Glutamatergic neuron (in vitro differentiated cells): ENCODE data around the gene DPAGT1. TPM values are rescaled to one million over a fixed set of nuclear protein-coding genes. Genes with fewer than 3 reads are reported as not detected.

ENCODE experiments used
- DNase-seq: peaks from one replicate; pipeline ENCODE4 v3.0.0; 2022
- H3K27ac Mint-ChIP-seq: one replicate; pipeline ENCODE4 v1.8.0; 2020; ENCODE audit warnings: mild to moderate bottlenecking, mixed read lengths, inconsistent platforms; ENCODE audit not compliant: unreplicated experiment
- H3K27me3 Mint-ChIP-seq: one replicate; pipeline ENCODE4 v1.8.0; 2020; ENCODE audit warnings: mild to moderate bottlenecking, moderate library complexity, mixed read lengths, inconsistent platforms; ENCODE audit not compliant: unreplicated experiment
- H3K36me3 Mint-ChIP-seq: one replicate; pipeline ENCODE4 v1.8.0; 2020; ENCODE audit warnings: mild to moderate bottlenecking, mixed read lengths, inconsistent platforms; ENCODE audit not compliant: unreplicated experiment
- H3K4me1 Mint-ChIP-seq: one replicate; pipeline ENCODE4 v1.8.0; 2020; ENCODE audit warnings: mild to moderate bottlenecking, low read depth, mixed read lengths, inconsistent platforms; ENCODE audit not compliant: unreplicated experiment
- H3K4me3 Mint-ChIP-seq: one replicate; pipeline ENCODE4 v1.8.0; 2020; ENCODE audit warnings: mild to moderate bottlenecking, mixed read lengths, inconsistent platforms; ENCODE audit not compliant: unreplicated experiment
- H3K9me3 Mint-ChIP-seq: one replicate; pipeline ENCODE4 v1.8.0; 2020; ENCODE audit warnings: mild to moderate bottlenecking, moderate library complexity, mixed read lengths, inconsistent platforms; ENCODE audit not compliant: unreplicated experiment
- total RNA-seq: library from RNA; stranded (reverse); fragmentation: NEBNext Ultra II Directional; extraction: Animal tissue kit (Norgen Biotek cat#: 25700); gene quantifications from one replicate; pipeline ENCODE4 v1.2.1, GENCODE V29; 2021; ENCODE audit not compliant: unreplicated experiment
- TF ChIP-seq, protein P1 (sequence below): fragments of 200-600 bp; sonication (generic); IDR thresholded peaks from one replicate; pipeline ENCODE4 v1.5.0; 2021; ENCODE audit not compliant: partially characterized antibody, unreplicated experiment

The DPAGT1 gene
- total RNA-seq, 1 donor from 2014 or later = 36.1 TPM

DNA sequence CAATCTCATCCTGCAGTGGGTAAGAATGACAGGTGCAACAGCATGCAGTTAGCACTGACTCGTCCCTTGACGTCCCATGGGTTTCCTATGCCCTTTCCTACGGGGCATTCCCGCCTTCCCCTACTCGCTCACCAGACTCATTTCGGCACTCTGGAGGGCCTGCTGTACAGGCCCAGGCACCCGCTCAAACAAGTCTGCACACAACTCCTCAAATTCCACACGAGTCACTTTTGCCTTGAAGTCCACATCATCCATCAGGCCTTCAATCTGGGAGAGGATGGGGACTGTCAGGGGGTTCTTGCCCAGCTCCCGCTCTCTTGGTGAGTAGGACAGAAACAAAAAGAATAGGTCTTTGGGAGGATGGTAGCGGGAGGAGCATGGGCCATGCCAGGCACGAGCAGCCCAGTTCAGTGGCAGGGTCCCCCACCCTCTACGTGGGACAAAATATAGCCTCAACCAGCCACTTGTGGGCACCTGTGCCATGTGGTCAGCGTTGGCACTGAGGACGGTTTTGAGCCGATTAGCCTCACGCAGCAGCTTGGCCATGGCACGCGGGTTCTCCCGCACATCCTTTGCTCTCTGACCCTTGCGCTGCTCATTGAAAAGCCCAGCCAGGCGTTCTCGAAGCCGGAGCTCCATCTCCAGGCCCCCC lies 49.4 kb downstream of the DPAGT1 start:
- Mint-ChIP-seq H3K4me3 (no peak overlapping the region), H3K36me3 (peaks cover 4% of the 10 kb centered on the region), H3K27ac (no peak overlapping the region), H3K4me1 (peaks cover 7% of the 10 kb centered on the region), H3K27me3 (peaks cover 3% of the 10 kb centered on the region), H3K9me3 (peaks cover 9% of the 10 kb centered on the region)
- TF ChIP-seq, protein P1, sequence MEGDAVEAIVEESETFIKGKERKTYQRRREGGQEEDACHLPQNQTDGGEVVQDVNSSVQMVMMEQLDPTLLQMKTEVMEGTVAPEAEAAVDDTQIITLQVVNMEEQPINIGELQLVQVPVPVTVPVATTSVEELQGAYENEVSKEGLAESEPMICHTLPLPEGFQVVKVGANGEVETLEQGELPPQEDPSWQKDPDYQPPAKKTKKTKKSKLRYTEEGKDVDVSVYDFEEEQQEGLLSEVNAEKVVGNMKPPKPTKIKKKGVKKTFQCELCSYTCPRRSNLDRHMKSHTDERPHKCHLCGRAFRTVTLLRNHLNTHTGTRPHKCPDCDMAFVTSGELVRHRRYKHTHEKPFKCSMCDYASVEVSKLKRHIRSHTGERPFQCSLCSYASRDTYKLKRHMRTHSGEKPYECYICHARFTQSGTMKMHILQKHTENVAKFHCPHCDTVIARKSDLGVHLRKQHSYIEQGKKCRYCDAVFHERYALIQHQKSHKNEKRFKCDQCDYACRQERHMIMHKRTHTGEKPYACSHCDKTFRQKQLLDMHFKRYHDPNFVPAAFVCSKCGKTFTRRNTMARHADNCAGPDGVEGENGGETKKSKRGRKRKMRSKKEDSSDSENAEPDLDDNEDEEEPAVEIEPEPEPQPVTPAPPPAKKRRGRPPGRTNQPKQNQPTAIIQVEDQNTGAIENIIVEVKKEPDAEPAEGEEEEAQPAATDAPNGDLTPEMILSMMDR = no peak
- no peak for DNase-seq

DNA sequence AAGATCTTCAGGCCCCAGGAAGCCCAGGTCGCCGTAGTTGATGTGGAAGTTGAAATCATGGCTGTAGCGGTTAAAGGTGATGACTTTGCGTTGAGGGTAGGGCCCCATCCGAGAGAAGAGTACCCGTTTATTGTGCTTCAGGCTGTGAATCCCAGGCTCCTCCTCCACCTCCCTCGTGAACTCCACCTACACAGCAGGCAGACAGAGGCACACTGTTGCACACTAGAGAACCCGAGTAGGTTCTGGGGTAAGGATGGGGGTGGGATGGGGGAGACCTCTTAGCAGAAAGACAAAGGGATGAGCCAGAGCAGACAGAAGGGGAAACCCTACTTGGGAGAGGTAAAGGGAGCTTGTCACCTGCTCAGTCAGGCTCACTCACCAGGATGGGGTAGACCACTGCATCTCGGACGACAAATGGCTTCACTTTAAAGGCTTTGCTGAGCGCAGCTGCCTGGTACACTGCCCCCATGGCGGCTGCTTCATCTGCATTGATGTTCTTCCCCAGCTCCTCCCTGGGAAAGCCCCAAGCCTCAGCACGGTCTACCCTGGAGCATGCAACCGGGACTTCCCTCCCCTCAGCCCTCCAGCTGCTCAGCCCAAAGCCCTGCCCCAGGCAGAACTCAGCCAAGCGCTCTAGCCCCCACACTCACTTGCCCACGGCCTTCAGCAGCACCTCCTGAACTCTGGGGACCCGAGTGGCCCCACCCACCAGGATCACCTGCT lies 50.1 kb downstream of the DPAGT1 start:
- DNase-seq = no peak
- H3K4me3 Mint-ChIP-seq = no peak overlapping the region
- H3K4me1 Mint-ChIP-seq = peaks cover 7% of the 10 kb centered on the region
- peaks cover 4% of the 10 kb centered on the region for H3K36me3 Mint-ChIP-seq
- TF ChIP-seq, protein P1 = no peak
- no peak overlapping the region for H3K27ac Mint-ChIP-seq
- H3K9me3 Mint-ChIP-seq = peaks cover 11% of the 10 kb centered on the region
- H3K27me3 Mint-ChIP-seq = peaks cover 3% of the 10 kb centered on the region

DNA sequence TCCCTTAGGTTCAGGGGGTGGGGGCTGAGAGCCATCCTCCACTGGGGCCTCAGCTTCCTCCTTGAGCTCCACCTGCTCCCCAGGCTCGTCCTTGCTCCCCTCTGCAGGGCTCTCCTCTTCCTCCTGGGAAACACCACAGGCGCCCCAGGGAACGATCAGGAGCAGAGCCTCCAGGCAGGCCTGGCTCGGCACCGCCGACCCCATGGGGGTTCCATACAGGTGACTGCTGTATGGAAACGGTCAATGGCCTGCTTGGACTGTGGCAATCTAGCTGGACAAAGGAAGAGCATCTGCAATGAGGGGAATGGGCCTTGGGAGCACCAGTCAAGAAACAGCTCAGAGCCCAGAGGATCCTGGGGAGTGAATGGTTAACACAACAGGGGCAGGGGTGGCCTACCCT lies 52.6 kb downstream of the DPAGT1 start:
- H3K9me3 Mint-ChIP-seq = peaks cover 6% of the 10 kb centered on the region

DNA sequence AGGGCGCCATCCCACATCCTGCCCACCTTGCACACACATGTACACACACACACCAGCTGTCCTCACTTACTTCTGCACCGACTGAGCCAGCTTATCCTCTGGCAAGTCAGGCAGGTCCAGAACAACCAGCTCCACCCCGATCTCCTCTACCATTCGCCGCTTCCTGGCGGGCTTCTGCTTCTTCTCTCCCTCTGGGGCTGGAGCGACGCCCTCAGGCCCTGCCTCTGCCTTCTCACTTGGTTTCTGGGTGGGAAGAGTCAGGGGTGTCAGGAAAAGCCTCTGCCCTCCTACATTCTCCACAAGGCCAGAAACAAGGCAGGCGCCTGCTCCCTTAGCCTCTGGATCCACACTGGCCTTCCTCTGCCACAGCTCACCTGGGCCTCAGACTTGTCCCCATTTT lies 53.0 kb downstream of the DPAGT1 start:
- TF ChIP-seq, protein P1 = no peak
- peaks cover 4% of the 10 kb centered on the region for H3K36me3 Mint-ChIP-seq
- no peak overlapping the region for H3K27ac Mint-ChIP-seq
- no peaks in the 10 kb centered on the region for H3K27me3 Mint-ChIP-seq
- H3K9me3 Mint-ChIP-seq = peaks cover 6% of the 10 kb centered on the region
- no peak overlapping the region for H3K4me3 Mint-ChIP-seq
- H3K4me1 Mint-ChIP-seq = no peaks in the 10 kb centered on the region
- DNase-seq = no peak

More for the DNA sequence above, 52.6 kb downstream of the DPAGT1 start:
- Mint-ChIP-seq H3K4me3 (no peak overlapping the region), H3K27ac (no peak overlapping the region), H3K27me3 (no peaks in the 10 kb centered on the region), H3K4me1 (no peaks in the 10 kb centered on the region), H3K36me3 (peaks cover 4% of the 10 kb centered on the region)
- DNase-seq = no peak
- TF ChIP-seq, protein P1 = no peak

DNA sequence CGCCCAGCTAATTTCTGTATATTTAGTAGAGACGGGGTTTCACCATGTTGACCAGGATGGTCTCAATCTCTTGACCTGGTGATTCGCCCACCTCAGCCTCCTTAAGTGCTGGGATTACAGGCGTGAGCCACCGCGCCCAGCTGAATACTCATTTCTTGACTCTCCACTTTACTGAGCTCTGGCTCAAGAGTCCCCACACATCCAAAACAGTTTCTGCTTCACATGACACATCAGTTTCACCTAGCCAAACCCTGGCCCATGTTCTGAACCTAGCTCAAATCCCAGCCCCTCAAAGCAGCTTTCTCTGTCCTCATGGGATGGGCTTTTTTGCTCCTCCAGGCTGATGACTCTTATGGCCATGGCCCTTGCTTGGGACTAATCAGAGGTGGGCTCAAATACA lies 54.4 kb downstream of the DPAGT1 start:
- TF ChIP-seq, protein P1 = no peak
- Mint-ChIP-seq H3K9me3 (peaks cover 6% of the 10 kb centered on the region), H3K4me3 (no peak overlapping the region), H3K27me3 (no peaks in the 10 kb centered on the region), H3K27ac (no peak overlapping the region), H3K4me1 (no peaks in the 10 kb centered on the region), H3K36me3 (peaks cover 4% of the 10 kb centered on the region)
- DNase-seq = no peak
